Karpas-422 (cell line): ENCODE results near the gene ARID3B. TPM values are rescaled to one million over a fixed set of nuclear protein-coding genes. Genes with fewer than 3 reads are reported as not detected.
"Not testable (repeated sequence)": the region's sequence is repeated elsewhere in the genome, so short reads cannot be mapped to it uniquely, and the experiment has no call there.

ENCODE experiments used
- DNase-seq: peaks from one replicate; pipeline ENCODE4 v3.0.0-alpha.2; 2015
- H2AFZ ChIP-seq: fragments of 200-600 bp; sonication (generic); 2 replicates; pipeline ENCODE4 v1.6.1; 2014; ENCODE audit warnings: antibody characterized with exemption, low read length, mixed read lengths
- H3K27ac ChIP-seq: fragments of 200-600 bp; sonication (generic); 2 replicates; pipeline ENCODE4 v1.5.1; 2014; ENCODE audit warnings: mild to moderate bottlenecking, low read length, moderate library complexity
- H3K27me3 ChIP-seq: fragments of 200-600 bp; sonication (generic); 2 replicates; pipeline ENCODE4 v1.6.1; 2014; ENCODE audit warnings: low read length, mixed read lengths
- H3K36me3 ChIP-seq: fragments of 200-600 bp; sonication (generic); 2 replicates; pipeline ENCODE4 v1.6.1; 2014; ENCODE audit warnings: low read length, mixed read lengths; ENCODE audit not compliant: insufficient read depth
- H3K4me1 ChIP-seq: fragments of 200-600 bp; sonication (generic); 2 replicates; pipeline ENCODE4 v1.6.1; 2014; ENCODE audit warnings: mild to moderate bottlenecking, low read length, mixed read lengths
- H3K4me2 ChIP-seq: fragments of 200-600 bp; sonication (generic); 2 replicates; pipeline ENCODE4 v1.6.1; 2014; ENCODE audit warnings: low read length, low read depth, mild to moderate bottlenecking; ENCODE audit not compliant: poor library complexity, severe bottlenecking
- H3K4me3 ChIP-seq: fragments of 200-600 bp; sonication (generic); 2 replicates; pipeline ENCODE4 v1.5.1; 2014; ENCODE audit warnings: mild to moderate bottlenecking, antibody characterized with exemption, low read length, mixed read lengths
- H3K79me2 ChIP-seq: fragments of 200-600 bp; sonication (generic); 2 replicates; pipeline ENCODE4 v1.6.1; 2014; ENCODE audit warnings: mild to moderate bottlenecking, low read length, mixed read lengths
- H3K9ac ChIP-seq: fragments of 200-600 bp; sonication (generic); 2 replicates; pipeline ENCODE4 v1.6.0; 2014; ENCODE audit warnings: low read length
- H3K9me2 ChIP-seq: fragments of 200-600 bp; sonication (generic), shearing (Covaris generic); replicated peaks from 2 replicates; pipeline ENCODE4 v1.6.0; 2014; ENCODE audit warnings: mild to moderate bottlenecking, low read length, moderate library complexity; ENCODE audit not compliant: insufficient read depth
- H3K9me3 ChIP-seq: fragments of 300-700, 200-600 bp; sonication (generic); 2 replicates; pipeline ENCODE4 v1.6.1; 2014; ENCODE audit warnings: low read length, mixed read lengths
- H4K20me1 ChIP-seq: fragments of 200-600 bp; sonication (generic); 2 replicates; pipeline ENCODE4 v1.6.1; 2014; ENCODE audit warnings: mild to moderate bottlenecking, antibody characterized with exemption, low read length, low read depth; ENCODE audit not compliant: insufficient read depth
- total RNA-seq: library from RNA; depleted of rRNA; stranded (reverse); fragments of >200 nt; shearing (Covaris generic); gene quantifications from 2 replicates; pipeline ENCODE4 v1.2.3, GENCODE V29; 2014; ENCODE audit warnings: low replicate concordance

Gene ARID3B
- total RNA-seq, 1 experiment from 2014 or later: 9.6 TPM

- no peak overlapping the region for H3K4me3 ChIP-seq
- H2AFZ ChIP-seq: no peak overlapping the region
- H3K9ac ChIP-seq: no peak overlapping the region
- H3K4me2 ChIP-seq: no peak overlapping the region
- no peaks in the 10 kb centered on the region for H3K27me3 ChIP-seq
- DNase-seq: no peak
- H3K9me3 ChIP-seq: no peaks in the 10 kb centered on the region
- H3K9me2 ChIP-seq: no peaks in the 10 kb centered on the region
- no peak overlapping the region for H3K27ac ChIP-seq
- no peaks in the 10 kb centered on the region for H3K36me3 ChIP-seq
- H3K79me2 ChIP-seq: no peaks in the 10 kb centered on the region
- H4K20me1 ChIP-seq: no peaks in the 10 kb centered on the region
- H3K4me1 ChIP-seq: peaks cover 4% of the 10 kb centered on the region
Measured at GRCh38 chr15:74593122-74593521, 52.1 kb downstream of the ARID3B start.

GRCh38 chr15:74594455-74594854 lies 53.4 kb downstream of the ARID3B start:
- Histone ChIP-seq H3K79me2 (no peaks in the 10 kb centered on the region), H3K27ac (no peak overlapping the region), H3K4me1 (peaks cover 13% of the 10 kb centered on the region), H4K20me1 (no peaks in the 10 kb centered on the region), H3K4me3 (no peak overlapping the region), H3K4me2 (no peak overlapping the region), H3K9ac (no peak overlapping the region), H2AFZ (no peak overlapping the region), H3K36me3 (no peaks in the 10 kb centered on the region), H3K9me2 (no peaks in the 10 kb centered on the region), H3K27me3 (no peaks in the 10 kb centered on the region), H3K9me3 (no peaks in the 10 kb centered on the region)
- no peak for DNase-seq

- Histone ChIP-seq H3K9ac (no peak overlapping the region), H3K27ac (no peak overlapping the region)
- no peak for DNase-seq
Measured at GRCh38 chr15:74595271-74595670, 54.3 kb downstream of the ARID3B start.

GRCh38 chr15:74596736-74597135 lies 55.7 kb downstream of the ARID3B start:
- H3K27me3 ChIP-seq, H3K27ac ChIP-seq, H2AFZ ChIP-seq, H3K4me2 ChIP-seq, H3K9ac ChIP-seq, H4K20me1 ChIP-seq, H3K4me3 ChIP-seq, H3K79me2 ChIP-seq, DNase-seq, H3K36me3 ChIP-seq, H3K9me2 ChIP-seq, H3K9me3 ChIP-seq: not testable (repeated sequence)
- peaks cover 13% of the 10 kb centered on the region for H3K4me1 ChIP-seq

More at GRCh38 chr15:74595271-74595670, 54.3 kb downstream of the ARID3B start:
- no peak overlapping the region for H3K4me3 ChIP-seq
- no peak overlapping the region for H2AFZ ChIP-seq
- peaks cover 13% of the 10 kb centered on the region for H3K4me1 ChIP-seq
- H3K9me2 ChIP-seq: no peaks in the 10 kb centered on the region
- no peaks in the 10 kb centered on the region for H3K36me3 ChIP-seq
- no peaks in the 10 kb centered on the region for H3K79me2 ChIP-seq
- no peak overlapping the region for H3K4me2 ChIP-seq
- H3K27me3 ChIP-seq: no peaks in the 10 kb centered on the region
- H3K9me3 ChIP-seq: no peaks in the 10 kb centered on the region
- H4K20me1 ChIP-seq: no peaks in the 10 kb centered on the region

- H3K36me3 ChIP-seq: not testable (repeated sequence)
Measured at GRCh38 chr15:74597146-74597705, 56.2 kb downstream of the ARID3B start.

GRCh38 chr15:74598126-74598842 lies 57.3 kb downstream of the ARID3B start:
- H3K27ac ChIP-seq: no peak overlapping the region

More at GRCh38 chr15:74597146-74597705, 56.2 kb downstream of the ARID3B start:
- H3K9me2 ChIP-seq, H3K9me3 ChIP-seq, H3K79me2 ChIP-seq, H2AFZ ChIP-seq, H3K9ac ChIP-seq, H3K4me2 ChIP-seq, H3K27ac ChIP-seq, DNase-seq, H4K20me1 ChIP-seq, H3K27me3 ChIP-seq, H3K4me3 ChIP-seq: not testable (repeated sequence)
- peaks cover 13% of the 10 kb centered on the region for H3K4me1 ChIP-seq

GRCh38 chr15:74599156-74599555 lies 58.1 kb downstream of the ARID3B start:
- no peaks in the 10 kb centered on the region for H3K36me3 ChIP-seq
- no peaks in the 10 kb centered on the region for H4K20me1 ChIP-seq
- H3K4me2 ChIP-seq: no peak overlapping the region
- no peak for DNase-seq
- H3K27ac ChIP-seq: no peak overlapping the region
- no peak overlapping the region for H2AFZ ChIP-seq
- no peaks in the 10 kb centered on the region for H3K79me2 ChIP-seq
- no peak overlapping the region for H3K4me3 ChIP-seq
- H3K9me2 ChIP-seq: no peaks in the 10 kb centered on the region
- H3K4me1 ChIP-seq: peaks cover 13% of the 10 kb centered on the region
- no peak overlapping the region for H3K9ac ChIP-seq
- no peaks in the 10 kb centered on the region for H3K9me3 ChIP-seq
- H3K27me3 ChIP-seq: no peaks in the 10 kb centered on the region

More at GRCh38 chr15:74598126-74598842, 57.3 kb downstream of the ARID3B start:
- peak; percentile 94 for DNase-seq
- Histone ChIP-seq H3K4me2 (peak overlapping the region; percentile 64), H3K4me3 (peak overlapping the region; percentile 65), H4K20me1 (no peaks in the 10 kb centered on the region), H3K36me3 (no peaks in the 10 kb centered on the region), H2AFZ (peak overlapping the region; percentile 69), H3K9ac (peak overlapping the region; percentile 63), H3K4me1 (peaks cover 13% of the 10 kb centered on the region), H3K27me3 (no peaks in the 10 kb centered on the region), H3K9me3 (no peaks in the 10 kb centered on the region), H3K79me2 (no peaks in the 10 kb centered on the region), H3K9me2 (no peaks in the 10 kb centered on the region)

GRCh38 chr15:74603026-74603788 lies 62.2 kb downstream of the ARID3B start:
- H3K4me3 ChIP-seq: no peak overlapping the region
- no peaks in the 10 kb centered on the region for H3K36me3 ChIP-seq
- H3K9me3 ChIP-seq: no peaks in the 10 kb centered on the region
- H3K9me2 ChIP-seq: no peaks in the 10 kb centered on the region
- no peak overlapping the region for H3K27ac ChIP-seq
- DNase-seq: no peak
- no peak overlapping the region for H3K9ac ChIP-seq
- no peaks in the 10 kb centered on the region for H3K79me2 ChIP-seq
- peaks cover 8% of the 10 kb centered on the region for H3K4me1 ChIP-seq
- no peak overlapping the region for H2AFZ ChIP-seq
- H4K20me1 ChIP-seq: no peaks in the 10 kb centered on the region
- H3K4me2 ChIP-seq: no peak overlapping the region
- no peaks in the 10 kb centered on the region for H3K27me3 ChIP-seq
